Fibroblast of the aortic adventitia (primary cell): ENCODE measurements around the gene MARCHF3. TPM values are rescaled to one million over a fixed set of nuclear protein-coding genes. Genes with fewer than 3 reads are reported as not detected.

Experiments
- DNase-seq: peaks from one replicate; pipeline ENCODE4 v3.0.0-alpha.2; 2010; ENCODE audit warnings: low read depth
- H3K4me3 ChIP-seq: 2 replicates; pipeline ENCODE4 v1.5.1; 2011; ENCODE audit warnings: low read depth, mild to moderate bottlenecking, control low read depth, low read length, moderate library complexity
- total RNA-seq: library from RNA; depleted of rRNA; stranded (reverse); fragments of >200 nt; gene quantifications from 2 replicates; pipeline ENCODE4 v1.2.3, GENCODE V29; 2012; ENCODE audit warnings: low replicate concordance
- TF ChIP-seq, protein P1 (sequence below): IDR thresholded peaks from 2 replicates; pipeline ENCODE4 v1.5.1; 2011; ENCODE audit warnings: mild to moderate bottlenecking, low read length, control low read depth, inconsistent platforms; ENCODE audit not compliant: insufficient read depth

Gene MARCHF3
- total RNA-seq, 1 donor: 16.9 TPM

DNA sequence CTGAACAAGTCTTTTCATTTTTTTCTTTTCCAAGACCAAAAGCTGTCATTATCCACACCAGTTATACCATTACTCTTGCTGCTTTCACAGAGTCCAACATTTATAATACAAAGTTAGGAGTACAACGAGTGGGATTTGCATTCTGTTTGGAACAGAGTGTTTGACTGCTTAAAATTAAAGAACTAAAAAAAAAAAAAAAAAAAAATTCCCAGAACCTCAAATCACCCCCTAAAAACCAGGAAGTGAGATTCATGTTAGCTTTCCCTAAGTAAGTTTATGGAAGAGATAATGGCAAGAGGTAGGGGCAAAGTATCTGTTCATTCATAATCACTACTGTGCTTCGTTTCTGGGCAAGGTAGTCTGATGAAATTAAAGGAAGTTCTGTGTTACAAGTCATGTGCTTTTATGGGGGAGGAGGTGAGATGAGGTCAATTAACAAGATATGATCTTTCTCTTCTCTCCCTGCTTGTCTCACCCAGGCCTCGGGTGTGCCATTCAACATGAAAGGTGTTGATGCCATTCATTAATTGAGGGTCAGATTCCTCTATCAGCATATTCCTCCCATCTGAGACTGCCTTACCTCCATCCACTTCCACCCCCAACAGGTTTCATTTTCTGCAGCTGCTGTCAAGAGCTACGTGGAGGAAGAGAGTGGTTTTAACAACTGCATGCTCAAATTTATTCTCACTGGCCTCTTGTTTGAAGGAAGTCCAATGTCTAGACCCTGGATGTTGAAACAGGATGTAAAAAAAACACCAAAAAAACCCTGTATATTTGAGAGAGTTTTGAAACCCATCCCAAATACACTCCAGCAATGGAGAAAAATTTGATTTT is 58.1 kb downstream of the MARCHF3 start:
- peak; percentile 38 for DNase-seq
- no peak overlapping the region for H3K4me3 ChIP-seq
- TF ChIP-seq, protein P1, sequence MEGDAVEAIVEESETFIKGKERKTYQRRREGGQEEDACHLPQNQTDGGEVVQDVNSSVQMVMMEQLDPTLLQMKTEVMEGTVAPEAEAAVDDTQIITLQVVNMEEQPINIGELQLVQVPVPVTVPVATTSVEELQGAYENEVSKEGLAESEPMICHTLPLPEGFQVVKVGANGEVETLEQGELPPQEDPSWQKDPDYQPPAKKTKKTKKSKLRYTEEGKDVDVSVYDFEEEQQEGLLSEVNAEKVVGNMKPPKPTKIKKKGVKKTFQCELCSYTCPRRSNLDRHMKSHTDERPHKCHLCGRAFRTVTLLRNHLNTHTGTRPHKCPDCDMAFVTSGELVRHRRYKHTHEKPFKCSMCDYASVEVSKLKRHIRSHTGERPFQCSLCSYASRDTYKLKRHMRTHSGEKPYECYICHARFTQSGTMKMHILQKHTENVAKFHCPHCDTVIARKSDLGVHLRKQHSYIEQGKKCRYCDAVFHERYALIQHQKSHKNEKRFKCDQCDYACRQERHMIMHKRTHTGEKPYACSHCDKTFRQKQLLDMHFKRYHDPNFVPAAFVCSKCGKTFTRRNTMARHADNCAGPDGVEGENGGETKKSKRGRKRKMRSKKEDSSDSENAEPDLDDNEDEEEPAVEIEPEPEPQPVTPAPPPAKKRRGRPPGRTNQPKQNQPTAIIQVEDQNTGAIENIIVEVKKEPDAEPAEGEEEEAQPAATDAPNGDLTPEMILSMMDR: no peak

- TF ChIP-seq, protein P1: no peak
- DNase-seq: peak; percentile 35
Observed at GRCh38 chr5:126971455-126972031, 58.8 kb downstream of the MARCHF3 start.

DNA sequence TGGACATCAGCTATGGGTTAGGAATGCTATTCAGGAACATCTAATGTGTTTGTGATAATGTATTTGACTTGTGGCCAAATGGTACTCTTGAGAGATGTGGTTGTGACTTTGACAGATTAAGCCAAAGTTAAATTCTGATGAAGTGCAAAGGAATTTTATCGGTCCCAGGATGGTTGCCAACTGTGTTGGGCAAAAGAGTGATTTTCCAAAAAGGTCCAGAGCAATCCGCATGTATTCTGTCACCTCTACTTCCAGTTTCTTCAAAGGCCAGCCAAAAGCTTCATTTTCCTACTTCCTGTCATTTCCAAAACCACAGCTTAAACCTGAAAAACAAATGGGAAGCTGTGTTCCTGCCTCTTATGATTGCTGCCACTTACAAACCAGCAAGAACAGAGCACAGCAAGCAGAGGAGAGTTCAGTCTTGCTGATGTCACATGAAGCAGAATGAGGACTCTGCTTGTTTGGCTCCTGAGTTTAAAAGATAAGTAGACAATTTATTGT is 59.8 kb downstream of the MARCHF3 start:
- peak; percentile 99 for DNase-seq
- TF ChIP-seq, protein P1: no peak
- H3K4me3 ChIP-seq: no peak overlapping the region

More at GRCh38 chr5:126971455-126972031, 58.8 kb downstream of the MARCHF3 start:
- no peak overlapping the region for H3K4me3 ChIP-seq

DNA sequence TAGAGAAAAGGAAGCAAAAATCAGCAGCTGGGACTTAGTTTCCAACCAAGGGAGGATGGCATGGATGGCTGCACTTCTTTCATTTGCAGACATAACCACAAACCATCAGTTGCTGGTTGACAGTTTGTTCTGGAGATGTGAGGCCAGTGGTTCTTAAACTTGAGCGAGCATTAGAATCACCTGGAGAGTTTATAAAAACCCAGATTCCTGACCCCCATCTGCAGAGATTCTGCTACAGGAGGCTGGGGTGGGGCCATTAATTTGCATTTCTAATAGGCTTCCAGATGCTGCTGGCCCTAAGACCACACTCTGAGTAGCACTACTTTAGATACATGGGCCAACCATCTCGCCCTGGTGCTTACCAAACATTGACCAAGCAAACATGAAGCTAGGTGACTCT is 60.8 kb downstream of the MARCHF3 start:
- DNase-seq: no peak
- TF ChIP-seq, protein P1: no peak
- no peak overlapping the region for H3K4me3 ChIP-seq

GRCh38 chr5:126967808-126968466 is 62.4 kb downstream of the MARCHF3 start:
- TF ChIP-seq, protein P1: no peak
- H3K4me3 ChIP-seq: no peak overlapping the region
- DNase-seq: peak; percentile 92

DNA sequence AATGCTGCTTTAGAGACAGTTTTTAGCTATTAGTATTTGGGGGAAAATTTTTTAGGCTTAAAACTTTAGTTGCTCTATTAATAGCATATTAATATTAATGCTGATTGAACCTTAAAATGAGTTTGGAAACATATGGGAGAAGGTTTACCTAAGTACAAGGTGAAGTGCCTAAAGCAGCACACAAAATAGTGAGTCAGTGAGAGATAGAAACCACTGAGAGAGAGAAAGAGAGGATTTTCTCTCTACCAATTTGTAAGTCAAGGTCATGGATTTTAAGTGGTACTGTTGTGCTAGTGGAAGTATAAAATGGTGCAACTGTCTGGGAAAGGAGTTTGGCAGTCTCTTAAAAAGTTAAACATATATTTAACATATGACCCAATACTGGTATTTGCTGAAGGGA is 64.9 kb downstream of the MARCHF3 start:
- no peak overlapping the region for H3K4me3 ChIP-seq
- TF ChIP-seq, protein P1: no peak
- DNase-seq: no peak
